ENCODE measurements around the gene APOC1.
A peak's percentile ranks its signal among the peaks of the same experiment; 100 is the strongest.

APOC1 gene

DNA sequence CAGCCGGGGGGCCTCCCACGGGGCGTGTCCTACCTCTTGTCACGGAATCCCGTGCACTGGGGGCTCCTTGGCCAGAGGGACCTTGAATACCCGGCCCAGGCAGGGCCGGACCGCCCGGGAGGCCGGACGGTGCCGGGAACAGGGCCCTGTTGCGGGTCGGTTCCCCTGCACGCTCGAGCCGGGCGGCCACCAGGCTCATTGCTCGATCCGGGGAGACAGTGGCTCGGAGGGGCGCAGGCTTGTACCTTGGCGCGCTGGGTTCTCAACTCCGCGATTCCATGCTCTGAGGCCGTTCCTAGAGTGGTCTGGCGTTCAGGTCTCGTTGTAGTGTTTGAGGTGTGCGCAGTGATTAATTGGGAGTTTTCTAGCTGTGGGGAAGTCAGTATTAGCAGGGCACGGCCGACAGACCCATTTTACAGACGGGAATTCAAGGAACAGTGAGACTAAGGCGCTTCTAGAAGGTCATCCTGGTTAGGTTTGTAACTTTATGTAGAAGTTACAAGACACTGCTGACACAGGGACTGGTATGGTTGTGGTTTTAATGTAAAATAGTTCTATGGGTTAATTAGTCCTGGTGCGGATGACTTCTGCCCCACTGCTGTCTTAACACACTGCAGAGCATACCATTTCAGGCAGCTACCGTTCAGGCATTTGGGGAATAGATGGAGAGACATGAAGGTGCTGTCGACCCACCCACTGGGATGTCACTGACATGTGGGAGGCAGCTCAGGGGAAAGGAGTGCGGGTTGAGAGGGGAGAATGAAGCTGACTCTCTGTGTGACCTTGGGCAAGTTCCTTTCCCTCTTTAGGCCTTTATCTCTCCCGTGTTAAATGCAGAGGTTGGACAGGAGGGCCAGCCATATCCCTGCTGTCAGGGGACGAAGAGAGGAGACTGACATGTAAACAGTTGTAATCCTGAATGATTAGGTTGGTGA, 41.4 kb downstream of the APOC1 start:
- peak overlapping the region; percentile 22 for H2BK5ac ChIP-seq (ENCODE audit: low read depth, low read length, poor library complexity)
- H3K27me3 ChIP-seq (ENCODE audit: insufficient read depth, low read length): no peaks in the 10 kb centered on the region
- H2BK12ac ChIP-seq (ENCODE audit: low read length): peak overlapping the region; percentile 34
- H3K9ac ChIP-seq (ENCODE audit: low read length): peak overlapping the region; percentile 99
- H4K91ac ChIP-seq (ENCODE audit: low read depth, low read length): peak overlapping the region; percentile 53
- H2BK120ac ChIP-seq (ENCODE audit: insufficient read depth, low read length, poor library complexity): peak overlapping the region; percentile 89
- no CpG with 5 or more reads among the region's 40 CpGs for WGBS (ENCODE audit: extremely low coverage, insufficient coverage, insufficient read length)
- H3K9me3 ChIP-seq (ENCODE audit: insufficient read depth, low read depth, low read length): no peaks in the 10 kb centered on the region
- peak overlapping the region; percentile 91 for H3K4me2 ChIP-seq (ENCODE audit: low read length)
- peak overlapping the region; percentile 98 for H3K4ac ChIP-seq (ENCODE audit: low read depth, low read length)
- peak overlapping the region; percentile 71 for H4K12ac ChIP-seq (ENCODE audit: low read depth, low read length)
- H3K23ac ChIP-seq (ENCODE audit: low read length): no peak overlapping the region
- H3K4me1 ChIP-seq (ENCODE audit: control insufficient read depth in 1 of 2, insufficient read depth in 2 of 2, low read length in 2 of 2): peaks cover 8 to 14% of the 10 kb centered on the region in 2 experiments
- peaks cover 0 to 13% of the 10 kb centered on the region in 2 experiments for H3K36me3 ChIP-seq (ENCODE audit: control insufficient read depth in 1 of 2, insufficient read depth in 2 of 2, low read length in 2 of 2)
- H3K79me2 ChIP-seq (ENCODE audit: control insufficient read depth, insufficient read depth, low read length, poor library complexity): peaks cover 16% of the 10 kb centered on the region
- H3K18ac ChIP-seq (ENCODE audit: low read length): peak overlapping the region; percentile 87
- no peak overlapping the region for H3K27ac ChIP-seq (ENCODE audit: low read depth, low read length)
- H2AFZ ChIP-seq (ENCODE audit: insufficient read depth, low read length, poor library complexity): peak overlapping the region; percentile 78
- H3K4me3 ChIP-seq (ENCODE audit: low read depth, low read length): peak overlapping the region; percentile 99
- peak overlapping the region; percentile 70 for H4K8ac ChIP-seq (ENCODE audit: low read depth, low read length)
- H3K79me1 ChIP-seq (ENCODE audit: low read length): peaks cover 11% of the 10 kb centered on the region
- H2AK5ac ChIP-seq (ENCODE audit: low read length): peak overlapping the region; percentile 92
- peak overlapping the region; percentile 78 for H3K14ac ChIP-seq (ENCODE audit: low read length)
- peak in 1 of 2 donors; percentile 19 for DNase-seq

GRCh38 chr19:44957526-44957925, 43.1 kb downstream of the APOC1 start:
- H3K4me2 ChIP-seq (ENCODE audit: low read length): no peak overlapping the region
- H2AFZ ChIP-seq (ENCODE audit: insufficient read depth, low read length, poor library complexity): no peak overlapping the region
- H2BK120ac ChIP-seq (ENCODE audit: insufficient read depth, low read length, poor library complexity): no peak overlapping the region
- no CpG with 5 or more reads among the region's 7 CpGs for WGBS (ENCODE audit: extremely low coverage, insufficient coverage, insufficient read length)
- peak overlapping the region; percentile 67 for H3K4ac ChIP-seq (ENCODE audit: low read depth, low read length)
- H3K9ac ChIP-seq (ENCODE audit: low read length): no peak overlapping the region
- no peak overlapping the region for H2BK12ac ChIP-seq (ENCODE audit: low read length)
- no peak overlapping the region for H3K18ac ChIP-seq (ENCODE audit: low read length)
- H3K27me3 ChIP-seq (ENCODE audit: insufficient read depth, low read length): no peaks in the 10 kb centered on the region
- H3K36me3 ChIP-seq (ENCODE audit: control insufficient read depth in 1 of 2, insufficient read depth in 2 of 2, low read length in 2 of 2): peaks cover 8 to 19% of the 10 kb centered on the region in 2 experiments
- H3K4me3 ChIP-seq (ENCODE audit: low read depth, low read length): no peak overlapping the region
- no peak overlapping the region for H3K14ac ChIP-seq (ENCODE audit: low read length)
- no peaks in the 10 kb centered on the region for H3K9me3 ChIP-seq (ENCODE audit: insufficient read depth, low read depth, low read length)
- no peak overlapping the region for H4K8ac ChIP-seq (ENCODE audit: low read depth, low read length)
- H2BK5ac ChIP-seq (ENCODE audit: low read depth, low read length, poor library complexity): no peak overlapping the region
- H2AK5ac ChIP-seq (ENCODE audit: low read length): no peak overlapping the region
- no peak overlapping the region for H4K12ac ChIP-seq (ENCODE audit: low read depth, low read length)
- peaks cover 16% of the 10 kb centered on the region for H3K79me2 ChIP-seq (ENCODE audit: control insufficient read depth, insufficient read depth, low read length, poor library complexity)
- H3K23ac ChIP-seq (ENCODE audit: low read length): no peak overlapping the region
- no peak for DNase-seq
- no peak overlapping the region for H3K27ac ChIP-seq (ENCODE audit: low read depth, low read length)
- peaks cover 6 to 11% of the 10 kb centered on the region in 2 experiments for H3K4me1 ChIP-seq (ENCODE audit: control insufficient read depth in 1 of 2, insufficient read depth in 2 of 2, low read length in 2 of 2)
- no peak overlapping the region for H4K91ac ChIP-seq (ENCODE audit: low read depth, low read length)
- H3K79me1 ChIP-seq (ENCODE audit: low read length): peaks cover 11% of the 10 kb centered on the region

GRCh38 chr19:44958090-44958489, 43.7 kb downstream of the APOC1 start:
- no peak overlapping the region for H2BK12ac ChIP-seq (ENCODE audit: low read length)
- no peaks in the 10 kb centered on the region for H3K9me3 ChIP-seq (ENCODE audit: insufficient read depth, low read depth, low read length)
- H4K8ac ChIP-seq (ENCODE audit: low read depth, low read length): no peak overlapping the region
- H3K36me3 ChIP-seq (ENCODE audit: control insufficient read depth in 1 of 2, insufficient read depth in 2 of 2, low read length in 2 of 2): peaks cover 11 to 19% of the 10 kb centered on the region in 2 experiments
- peaks cover 16% of the 10 kb centered on the region for H3K79me2 ChIP-seq (ENCODE audit: control insufficient read depth, insufficient read depth, low read length, poor library complexity)
- H2AK5ac ChIP-seq (ENCODE audit: low read length): no peak overlapping the region
- WGBS (ENCODE audit: extremely low coverage, insufficient coverage, insufficient read length): no CpG with 5 or more reads among the region's 9 CpGs
- no peak overlapping the region for H3K14ac ChIP-seq (ENCODE audit: low read length)
- H2AFZ ChIP-seq (ENCODE audit: insufficient read depth, low read length, poor library complexity): no peak overlapping the region
- H3K4me1 ChIP-seq (ENCODE audit: control insufficient read depth in 1 of 2, insufficient read depth in 2 of 2, low read length in 2 of 2): peaks cover 6 to 11% of the 10 kb centered on the region in 2 experiments
- no peak overlapping the region for H3K27ac ChIP-seq (ENCODE audit: low read depth, low read length)
- no peaks in the 10 kb centered on the region for H3K27me3 ChIP-seq (ENCODE audit: insufficient read depth, low read length)
- H3K18ac ChIP-seq (ENCODE audit: low read length): no peak overlapping the region
- no peak overlapping the region for H2BK120ac ChIP-seq (ENCODE audit: insufficient read depth, low read length, poor library complexity)
- peaks cover 11% of the 10 kb centered on the region for H3K79me1 ChIP-seq (ENCODE audit: low read length)
- peak overlapping the region; percentile 50 for H3K4ac ChIP-seq (ENCODE audit: low read depth, low read length)
- no peak overlapping the region for H3K23ac ChIP-seq (ENCODE audit: low read length)
- no peak for DNase-seq
- H4K12ac ChIP-seq (ENCODE audit: low read depth, low read length): no peak overlapping the region
- no peak overlapping the region for H4K91ac ChIP-seq (ENCODE audit: low read depth, low read length)
- H3K9ac ChIP-seq (ENCODE audit: low read length): no peak overlapping the region
- no peak overlapping the region for H2BK5ac ChIP-seq (ENCODE audit: low read depth, low read length, poor library complexity)
- H3K4me2 ChIP-seq (ENCODE audit: low read length): no peak overlapping the region
- no peak overlapping the region for H3K4me3 ChIP-seq (ENCODE audit: low read depth, low read length)

GRCh38 chr19:44959691-44960090, 45.3 kb downstream of the APOC1 start:
- no peak for DNase-seq
- H3K79me2 ChIP-seq (ENCODE audit: control insufficient read depth, insufficient read depth, low read length, poor library complexity): peaks cover 13% of the 10 kb centered on the region
- no peak overlapping the region for H4K12ac ChIP-seq (ENCODE audit: low read depth, low read length)
- no peak overlapping the region for H3K27ac ChIP-seq (ENCODE audit: low read depth, low read length)
- H3K23ac ChIP-seq (ENCODE audit: low read length): no peak overlapping the region
- H2BK5ac ChIP-seq (ENCODE audit: low read depth, low read length, poor library complexity): no peak overlapping the region
- H2BK120ac ChIP-seq (ENCODE audit: insufficient read depth, low read length, poor library complexity): no peak overlapping the region
- peaks cover 6 to 8% of the 10 kb centered on the region in 2 experiments for H3K4me1 ChIP-seq (ENCODE audit: control insufficient read depth in 1 of 2, insufficient read depth in 2 of 2, low read length in 2 of 2)
- H3K36me3 ChIP-seq (ENCODE audit: control insufficient read depth in 1 of 2, insufficient read depth in 2 of 2, low read length in 2 of 2): peaks cover 11 to 25% of the 10 kb centered on the region in 2 experiments
- H3K14ac ChIP-seq (ENCODE audit: low read length): no peak overlapping the region
- H2BK12ac ChIP-seq (ENCODE audit: low read length): no peak overlapping the region
- no peak overlapping the region for H3K4me2 ChIP-seq (ENCODE audit: low read length)
- no peaks in the 10 kb centered on the region for H3K27me3 ChIP-seq (ENCODE audit: insufficient read depth, low read length)
- no peak overlapping the region for H3K4me3 ChIP-seq (ENCODE audit: low read depth, low read length)
- no peak overlapping the region for H3K18ac ChIP-seq (ENCODE audit: low read length)
- H2AK5ac ChIP-seq (ENCODE audit: low read length): no peak overlapping the region
- no peak overlapping the region for H4K8ac ChIP-seq (ENCODE audit: low read depth, low read length)
- no peak overlapping the region for H3K9ac ChIP-seq (ENCODE audit: low read length)
- H3K9me3 ChIP-seq (ENCODE audit: insufficient read depth, low read depth, low read length): no peaks in the 10 kb centered on the region
- H4K91ac ChIP-seq (ENCODE audit: low read depth, low read length): no peak overlapping the region
- H3K4ac ChIP-seq (ENCODE audit: low read depth, low read length): no peak overlapping the region
- H3K79me1 ChIP-seq (ENCODE audit: low read length): peaks cover 8% of the 10 kb centered on the region
- no peak overlapping the region for H2AFZ ChIP-seq (ENCODE audit: insufficient read depth, low read length, poor library complexity)
- no CpG with 5 or more reads among the region's 5 CpGs for WGBS (ENCODE audit: extremely low coverage, insufficient coverage, insufficient read length)

Measured in trophoblast cell (in vitro differentiated cells and primary cell).